IMR-90 (cell line): ENCODE results near the gene PCDHGA5. TPM values are rescaled to one million over a fixed set of nuclear protein-coding genes. Genes with fewer than 3 reads are reported as not detected.
"Not testable (repeated sequence)": the region's sequence is repeated elsewhere in the genome, so short reads cannot be mapped to it uniquely, and the experiment has no call there.

Experiments
- ATAC-seq: fragments of 200-7000 bp; cut with Tn5 transposase; 2 replicates; pipeline ENCODE4 v1.9.1; 2020; ENCODE audit warnings: low read depth, mild to moderate bottlenecking, moderate library complexity
- BruUV-seq: library from RNA; stranded (reverse); fragments of 400-500 nt; replicated peaks from 2 replicates; lab custom pipeline; 2021; lab: Mats Ljungman, UMichigan
- CTCF ChIA-PET: fragments of 300-600 bp; formaldehyde crosslinking; extraction: SDS; loops from one replicate; lab custom pipeline; 2021; ENCODE audit warnings: antibody characterized with exemption; lab: Yijun Ruan, JAX
- POLR2A ChIA-PET: fragments of 300-600 bp; sonication (Branson Sonifier 250); formaldehyde crosslinking; loops from one replicate; lab custom pipeline; 2022; ENCODE audit warnings: antibody characterized with exemption; ENCODE audit not compliant: unreplicated experiment; lab: Charles Lee
- DNase-seq: peaks from one replicate; pipeline ENCODE4 v3.0.0; 2013
- H2AFZ ChIP-seq: replicated peaks from 2 replicates; pipeline ENCODE3; 2013; ENCODE audit warnings: low read length, mild to moderate bottlenecking; ENCODE audit not compliant: poor library complexity
- H2AK5ac ChIP-seq: 2 replicates; pipeline ENCODE4 v1.6.1; 2013; ENCODE audit warnings: low read depth, low read length, inconsistent platforms
- H2AK9ac ChIP-seq: replicated peaks from 2 replicates; pipeline ENCODE3; 2013; ENCODE audit warnings: mild to moderate bottlenecking, low read depth, low read length, moderate library complexity; ENCODE audit not compliant: poor library complexity
- H2BK120ac ChIP-seq: 2 replicates; pipeline ENCODE4 v1.6.1; 2013; ENCODE audit warnings: low read depth, low read length, inconsistent platforms
- H2BK15ac ChIP-seq: 3 replicates; pipeline ENCODE4 v1.6.1; 2013; ENCODE audit warnings: low read depth, low read length, inconsistent platforms
- H2BK20ac ChIP-seq: 2 replicates; pipeline ENCODE4 v1.6.1; 2013; ENCODE audit warnings: low read depth, mild to moderate bottlenecking, inconsistent platforms, low read length, moderate library complexity
- H2BK5ac ChIP-seq: 2 replicates; pipeline ENCODE4 v1.6.1; 2013; ENCODE audit warnings: mild to moderate bottlenecking, low read depth, low read length, inconsistent platforms; ENCODE audit not compliant: poor library complexity, severe bottlenecking
- H3K14ac ChIP-seq: replicated peaks from 2 replicates; pipeline ENCODE4 v1.6.1; 2013; ENCODE audit warnings: low read depth, low read length, inconsistent platforms
- H3K18ac ChIP-seq: 2 replicates; pipeline ENCODE4 v1.6.1; 2013; ENCODE audit warnings: low read depth, low read length, control low read depth
- H3K23ac ChIP-seq: 2 replicates; pipeline ENCODE4 v1.6.1; 2013; ENCODE audit warnings: low read depth, low read length, inconsistent platforms
- H3K27ac ChIP-seq: 2 replicates; pipeline ENCODE4 v1.5.1; 2013; ENCODE audit warnings: mild to moderate bottlenecking, control low read depth, low read length; ENCODE audit not compliant: insufficient read depth
- H3K27me3 ChIP-seq: 2 replicates; pipeline ENCODE4 v1.6.1; 2013; ENCODE audit warnings: low read length; ENCODE audit not compliant: control insufficient read depth, insufficient read depth
- H3K36me3 ChIP-seq: 2 replicates; pipeline ENCODE4 v1.6.1; 2013; ENCODE audit warnings: low read length, mixed read lengths; ENCODE audit not compliant: control insufficient read depth, insufficient read depth
- H3K4ac ChIP-seq: 2 replicates; pipeline ENCODE4 v1.6.1; 2013; ENCODE audit warnings: low read depth, low read length, inconsistent platforms
- H3K4me1 ChIP-seq: 2 replicates; pipeline ENCODE4 v1.6.1; 2013; ENCODE audit warnings: low read length, mixed read lengths; ENCODE audit not compliant: control insufficient read depth, insufficient read depth
- H3K4me2 ChIP-seq: 2 replicates; pipeline ENCODE4 v1.6.1; 2013; ENCODE audit warnings: low read depth, mild to moderate bottlenecking, control low read depth, low read length, moderate library complexity
- H3K4me3 ChIP-seq: 2 replicates; pipeline ENCODE4 v1.5.1; 2013; ENCODE audit warnings: low read depth, mild to moderate bottlenecking, control low read depth, low read length, moderate library complexity; ENCODE audit not compliant: insufficient read depth
- H3K56ac ChIP-seq: 2 replicates; pipeline ENCODE4 v1.6.1; 2013; ENCODE audit warnings: low read length, inconsistent platforms; ENCODE audit not compliant: insufficient read depth; ENCODE audit errors: extremely low read depth
- H3K79me1 ChIP-seq, 2 experiments: 2 replicates each; pipeline ENCODE4 v1.6.1; 2013; ENCODE audit warnings: low read length in 2 of 2, inconsistent platforms in 1 of 2, low read depth in 1 of 2
- H3K9ac ChIP-seq: 2 replicates; pipeline ENCODE4 v1.6.1; 2013; ENCODE audit warnings: low read depth, low read length, control low read depth
- H3K9me1 ChIP-seq: 2 replicates; pipeline ENCODE4 v1.6.1; 2013; ENCODE audit warnings: low read length, inconsistent platforms; ENCODE audit not compliant: insufficient read depth
- H3K9me3 ChIP-seq: 2 replicates; pipeline ENCODE4 v1.6.1; 2013; ENCODE audit warnings: low read length; ENCODE audit not compliant: control insufficient read depth, insufficient read depth
- H4K20me1 ChIP-seq: 2 replicates; pipeline ENCODE4 v1.6.1; 2013; ENCODE audit warnings: low read length, inconsistent platforms; ENCODE audit not compliant: insufficient read depth
- H4K5ac ChIP-seq: 2 replicates; pipeline ENCODE4 v1.6.1; 2013; ENCODE audit warnings: mild to moderate bottlenecking, low read depth, low read length, control low read depth
- H4K8ac ChIP-seq, 2 experiments: 2 replicates each; pipeline ENCODE4 v1.6.1; 2013; ENCODE audit warnings: low read depth in 2 of 2, low read length in 2 of 2, control low read depth in 1 of 2, inconsistent platforms in 1 of 2
- H4K91ac ChIP-seq: 2 replicates; pipeline ENCODE4 v1.6.1; 2013; ENCODE audit warnings: low read depth, low read length, inconsistent platforms; ENCODE audit not compliant: insufficient read depth
- WGBS, 2 experiments: methylation state at CpG; one replicate each; pipeline versions ENCODE4 v1.1.5 to v1.1.7; 2013; ENCODE audit warnings: missing lambda C conversion rate in 2 of 2; ENCODE audit not compliant: insufficient read length in 1 of 2; ENCODE audit errors: extremely low coverage in 2 of 2; 5-methylcytosine and 5-hydroxymethylcytosine counted together
- dilution Hi-C: fragments of 300-500 bp; cut with HindIII; formaldehyde crosslinking; loops from one replicate; pipeline ENCODE4 v1.14.3; 2018; ENCODE audit warnings: low sequenced_read_pairs; ENCODE audit not compliant: unreplicated experiment
- in situ Hi-C: fragments of 300-500 bp; cut with MboI; formaldehyde crosslinking; loops from 3 replicates; pipeline ENCODE4 v1.14.3; 2019; ENCODE audit warnings: low sequenced_read_pairs, inconsistent platforms, mixed read lengths
- intact Hi-C: fragments of 100-400 bp; cut with micrococcal nuclease; formaldehyde crosslinking; loops from 2 replicates; pipeline ENCODE4 v1.10.0; 2022
- polyA plus RNA-seq, 3 experiments: library from polyadenylated mRNA; depleted of rRNA; stranded (reverse); fragments of >200 nt; gene quantifications; 2 replicates each; pipeline ENCODE4 v1.2.3, GENCODE V29; 2012; ENCODE audit warnings: low replicate concordance in 1 of 3
- total RNA-seq: library from RNA; depleted of rRNA; stranded (reverse); fragments of >200 nt; gene quantifications from 2 replicates; pipeline ENCODE4 v1.2.3, GENCODE V29; 2012

Gene PCDHGA5
- total and polyA plus RNA-seq, 2 of the 4 experiments (the other 2 are of a cell fraction), result 1.3 to 2.0 TPM

DNA sequence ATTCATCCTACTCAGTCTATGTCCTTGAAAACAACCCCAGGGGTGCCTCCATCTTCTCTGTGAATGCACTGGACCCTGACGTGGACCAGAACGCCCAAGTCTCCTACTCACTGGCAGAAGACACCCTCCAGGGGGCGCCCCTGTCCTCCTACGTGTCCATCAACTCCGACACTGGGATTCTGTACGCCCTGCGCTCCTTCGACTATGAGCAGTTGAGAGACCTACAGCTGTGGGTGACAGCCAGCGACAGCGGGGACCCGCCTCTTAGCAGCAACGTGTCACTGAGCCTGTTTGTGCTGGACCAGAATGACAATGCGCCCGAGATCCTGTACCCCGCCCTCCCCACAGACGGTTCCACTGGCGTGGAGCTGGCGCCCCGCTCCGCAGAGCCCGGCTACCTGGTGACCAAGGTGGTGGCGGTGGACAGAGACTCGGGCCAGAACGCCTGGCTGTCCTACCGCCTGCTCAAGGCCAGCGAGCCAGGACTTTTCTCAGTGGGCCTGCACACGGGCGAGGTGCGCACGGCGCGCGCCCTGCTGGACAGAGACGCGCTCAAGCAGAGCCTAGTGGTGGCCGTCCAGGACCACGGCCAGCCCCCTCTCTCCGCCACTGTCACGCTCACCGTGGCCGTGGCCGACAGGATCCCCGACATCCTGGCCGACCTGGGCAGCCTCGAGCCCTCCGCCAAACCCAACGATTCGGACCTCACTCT is 11.6 kb downstream of the PCDHGA5 start:
- H2AK5ac ChIP-seq, H3K4me1 ChIP-seq, H3K27ac ChIP-seq, H3K27me3 ChIP-seq, H4K5ac ChIP-seq, H3K4ac ChIP-seq, H4K91ac ChIP-seq, DNase-seq, H4K8ac ChIP-seq, H3K9ac ChIP-seq, H2BK20ac ChIP-seq, H2BK15ac ChIP-seq, dilution Hi-C loops, H2BK120ac ChIP-seq, H3K18ac ChIP-seq, POLR2A ChIA-PET, ATAC-seq, in situ Hi-C loops, H3K9me1 ChIP-seq, H2BK5ac ChIP-seq, CTCF ChIA-PET, H3K4me3 ChIP-seq, H3K4me2 ChIP-seq, intact Hi-C loops, H3K56ac ChIP-seq, H4K20me1 ChIP-seq, H3K23ac ChIP-seq, BruUV-seq, H2AK9ac ChIP-seq, H3K14ac ChIP-seq, H3K79me1 ChIP-seq, H2AFZ ChIP-seq: not testable (repeated sequence)
- 40% methylated on average over 9 of the region's 48 CpGs; no CpG with 5 or more reads in 1 of the 2 experiments for WGBS, 2 experiments
- Histone ChIP-seq H3K9me3 (peaks cover 54% of the 10 kb centered on the region), H3K36me3 (peaks cover 20% of the 10 kb centered on the region)
